GM23338 (cell line): ENCODE measurements around the gene YIPF1. TPM values are rescaled to one million over a fixed set of nuclear protein-coding genes. Genes with fewer than 3 reads are reported as not detected.

Source experiments
- ATAC-seq: fragments of 200-7000 bp; cut with Tn5 transposase; 3 replicates; pipeline ENCODE4 v1.9.1; 2020
- DNase-seq: peaks from one replicate; pipeline ENCODE4 v3.0.0-alpha.2; 2015; ENCODE audit warnings: low spot score
- H2AFZ ChIP-seq: fragments of 200-600 bp; sonication (generic); 2 replicates; pipeline ENCODE4 v1.8.0; 2016; ENCODE audit warnings: antibody characterized with exemption, mild to moderate bottlenecking, moderate library complexity
- H3F3A ChIP-seq: fragments of 200-600 bp; sonication (generic); replicated peaks from 2 replicates; pipeline ENCODE4 v1.8.0; 2017; ENCODE audit warnings: antibody characterized with exemption, mixed run types, low read depth
- H3K27ac ChIP-seq: fragments of 200-600 bp; sonication (generic); 2 replicates; pipeline ENCODE4 v1.6.1; 2016; ENCODE audit warnings: low read depth
- H3K27me3 ChIP-seq: fragments of 200-600 bp; sonication (generic); 2 replicates; pipeline ENCODE4 v1.8.0; 2016; ENCODE audit warnings: mild to moderate bottlenecking, mixed run types, moderate library complexity; ENCODE audit not compliant: insufficient read depth
- H3K36me3 ChIP-seq: fragments of 200-600 bp; sonication (generic); 2 replicates; pipeline ENCODE4 v1.8.0; 2016; ENCODE audit warnings: mild to moderate bottlenecking; ENCODE audit not compliant: insufficient read depth
- H3K4me1 ChIP-seq: fragments of 200-600 bp; sonication (generic); 2 replicates; pipeline ENCODE4 v1.8.0; 2016; ENCODE audit warnings: mild to moderate bottlenecking, moderate library complexity; ENCODE audit not compliant: insufficient read depth
- H3K4me2 ChIP-seq: fragments of 200-600 bp; sonication (generic); 2 replicates; pipeline ENCODE4 v1.7.1; 2017; ENCODE audit warnings: mixed run types
- H3K4me3 ChIP-seq: fragments of 200-600 bp; sonication (generic); 2 replicates; pipeline ENCODE4 v1.6.1; 2016; ENCODE audit warnings: mixed run types
- H3K79me2 ChIP-seq: fragments of 200-600 bp; sonication (generic); replicated peaks from 2 replicates; pipeline ENCODE4 v1.8.0; 2017; ENCODE audit warnings: mild to moderate bottlenecking; ENCODE audit not compliant: insufficient read depth
- H3K9me2 ChIP-seq: fragments of 200-600 bp; sonication (generic); 2 replicates; pipeline ENCODE4 v1.8.0; 2017; ENCODE audit not compliant: insufficient read depth
- H4K20me1 ChIP-seq: fragments of 200-600 bp; sonication (generic); replicated peaks from 2 replicates; pipeline ENCODE4 v1.8.0; 2017; ENCODE audit warnings: mild to moderate bottlenecking; ENCODE audit not compliant: insufficient read depth
- H3K27ac Mint-ChIP-seq: 2 replicates; pipeline ENCODE4 v1.8.0; 2020; ENCODE audit warnings: inconsistent platforms, mild to moderate bottlenecking, moderate library complexity, mixed read lengths
- H3K27me3 Mint-ChIP-seq: 3 replicates; pipeline ENCODE4 v1.8.0; 2022; ENCODE audit warnings: low read depth, mild to moderate bottlenecking, moderate library complexity, mixed read lengths, inconsistent platforms; ENCODE audit not compliant: insufficient read depth, poor library complexity
- H3K36me3 Mint-ChIP-seq: 3 replicates; pipeline ENCODE4 v1.8.0; 2021; ENCODE audit warnings: low read depth, mild to moderate bottlenecking, inconsistent platforms, moderate library complexity, mixed read lengths
- H3K4me1 Mint-ChIP-seq: 3 replicates; pipeline ENCODE4 v1.8.0; 2020; ENCODE audit warnings: mild to moderate bottlenecking, inconsistent platforms, mixed read lengths
- H3K4me3 Mint-ChIP-seq: 3 replicates; pipeline ENCODE4 v1.8.0; 2021; ENCODE audit warnings: moderate library complexity, mild to moderate bottlenecking, inconsistent platforms, mixed read lengths
- H3K9me3 Mint-ChIP-seq: 3 replicates; pipeline ENCODE4 v1.8.0; 2020; ENCODE audit warnings: moderate library complexity, mild to moderate bottlenecking, inconsistent platforms, mixed read lengths
- CREB1 ChIP-seq: fragments of 250-450 bp; sonication (Bioruptor Pico); IDR thresholded peaks from 2 replicates; pipeline ENCODE4 v1.5.0; 2020; ENCODE audit warnings: low read depth, mild to moderate bottlenecking, moderate library complexity
- CTCF ChIP-seq, 2 experiments: fragments of 200-600 bp in 1 of 2; sonication (generic) in 1 of 2; conservative IDR thresholded peaks; 2 replicates each; pipeline versions ENCODE4 v1.5.1 to v1.6.1; 2016 to 2017; ENCODE audit warnings: antibody characterized with exemption in 2 of 2, low read depth in 2 of 2, mild to moderate bottlenecking in 2 of 2, moderate library complexity in 1 of 2
- ETS1 ChIP-seq: IDR thresholded peaks from 2 replicates; pipeline ENCODE4 v1.6.1; 2016; ENCODE audit warnings: antibody characterized with exemption
- EZH2phosphoT487 ChIP-seq: fragments of 200-600 bp; sonication (generic); IDR thresholded peaks from one replicate; pipeline ENCODE4 v1.8.1; 2018; ENCODE audit warnings: antibody characterized with exemption; ENCODE audit not compliant: unreplicated experiment
- JUNB ChIP-seq: IDR thresholded peaks from one replicate; pipeline ENCODE4 v1.6.1; 2016; ENCODE audit warnings: antibody characterized with exemption; ENCODE audit not compliant: unreplicated experiment
- NANOG ChIP-seq: IDR thresholded peaks from 2 replicates; pipeline ENCODE4 v1.6.1; 2016; ENCODE audit warnings: antibody characterized with exemption, borderline replicate concordance
- POLR2AphosphoS5 ChIP-seq: IDR thresholded peaks from 2 replicates; pipeline ENCODE4 v1.6.1; 2016; ENCODE audit warnings: antibody characterized with exemption, low read depth
- REST ChIP-seq: IDR thresholded peaks from one replicate; pipeline ENCODE4 v1.6.1; 2018; ENCODE audit warnings: antibody characterized with exemption; ENCODE audit not compliant: unreplicated experiment
- ZNF114 ChIP-seq: fragments of 250-450 bp; sonication (Bioruptor Pico); IDR thresholded peaks from 2 replicates; pipeline ENCODE4 v1.5.0; 2020; ENCODE audit warnings: mild to moderate bottlenecking, moderate library complexity
- ZNF331 ChIP-seq: fragments of 250-450 bp; sonication (Bioruptor Pico); IDR thresholded peaks from 2 replicates; pipeline ENCODE4 v1.5.0; 2020; ENCODE audit warnings: low read depth, mild to moderate bottlenecking, moderate library complexity
- ZNF462 ChIP-seq: fragments of 250-450 bp; sonication (Bioruptor Pico); IDR thresholded peaks from 2 replicates; pipeline ENCODE4 v1.5.0; 2020; ENCODE audit warnings: mild to moderate bottlenecking, moderate library complexity
- polyA plus RNA-seq: library from polyadenylated mRNA; unstranded; fragments of >200 nt; fragmentation: Nextera tagmentation; extraction: Ambion mirVana; gene quantifications from 2 replicates; pipeline ENCODE4 v1.2.1, GENCODE V29; 2016
- total RNA-seq: library from RNA; depleted of rRNA; stranded (reverse); fragments of >200 nt; shearing (Covaris generic); gene quantifications from 2 replicates; pipeline ENCODE4 v1.2.3, GENCODE V29; 2014

Gene YIPF1
- total and polyA plus RNA-seq, 2 experiments from 2014 or later, result 14.1 to 24.0 TPM

GRCh38 chr1:53851571-53852285, 37.9 kb downstream of the YIPF1 start:
- H2AFZ ChIP-seq, result no peak overlapping the region
- H3K79me2 ChIP-seq, result no peaks in the 10 kb centered on the region
- no peaks in the 10 kb centered on the region for H3K36me3 ChIP-seq
- Mint-ChIP-seq H3K27me3 (no peaks in the 10 kb centered on the region), H3K27ac (no peak overlapping the region), H3K4me3 (no peak overlapping the region), H3K4me1 (no peaks in the 10 kb centered on the region), H3K36me3 (peaks cover 13% of the 10 kb centered on the region), H3K9me3 (no peaks in the 10 kb centered on the region)
- TF ChIP-seq JUNB, result no peak
- no peak for TF ChIP-seq ETS1
- TF ChIP-seq ZNF114 (CRISPR knock-in tag), result no peak
- no peak for TF ChIP-seq ZNF331
- no peak for TF ChIP-seq NANOG
- no peak for TF ChIP-seq CTCF (conservative IDR thresholded peaks at IDR 0.05; ENCODE audit: low read depth in 2 of 2)
- TF ChIP-seq EZH2phosphoT487, result no peak
- no peak for TF ChIP-seq ZNF462
- no peak for TF ChIP-seq CREB1
- TF ChIP-seq POLR2AphosphoS5, result no peak
- no peak for TF ChIP-seq REST
- H4K20me1 ChIP-seq, result no peaks in the 10 kb centered on the region; the same call in 1 of the 2 replicates
- DNase-seq (no peak), ATAC-seq (no peak)
- H3K4me3 ChIP-seq, result no peak overlapping the region
- no peaks in the 10 kb centered on the region for H3K4me1 ChIP-seq
- H3K27me3 ChIP-seq, result no peaks in the 10 kb centered on the region
- no peak overlapping the region for H3K4me2 ChIP-seq
- H3K9me2 ChIP-seq, result no peaks in the 10 kb centered on the region
- no peaks in the 10 kb centered on the region for H3F3A ChIP-seq
- no peak overlapping the region for H3K27ac ChIP-seq
